WERI-Rb-1 (cell line): Measurements from ENCODE around the gene REST.

ENCODE experiments used
- DNase-seq: peaks from one replicate; pipeline ENCODE4 v3.0.0-alpha.2; 2020
- H3K27ac ChIP-seq: fragments of 250-450 bp; sonication (Bioruptor Pico); 2 replicates; pipeline ENCODE4 v1.5.1; 2020; ENCODE audit warnings: mild to moderate bottlenecking, moderate library complexity
- H3K27me3 ChIP-seq: fragments of 250-450 bp; sonication (Bioruptor Pico); 2 replicates; pipeline ENCODE4 v1.5.1; 2021; ENCODE audit warnings: mild to moderate bottlenecking, low read depth, moderate library complexity; ENCODE audit not compliant: insufficient read depth, severe bottlenecking
- H3K36me3 ChIP-seq: fragments of 250-450 bp; sonication (Bioruptor Pico); 2 replicates; pipeline ENCODE4 v1.5.1; 2020; ENCODE audit warnings: mild to moderate bottlenecking, moderate library complexity
- H3K4me3 ChIP-seq: 2 replicates; pipeline ENCODE4 v1.5.1; 2011; ENCODE audit warnings: low read depth, mild to moderate bottlenecking, control low read depth, low read length
- H3K9me3 ChIP-seq: fragments of 250-450 bp; sonication (Bioruptor Pico); 2 replicates; pipeline ENCODE4 v1.5.1; 2021; ENCODE audit warnings: mild to moderate bottlenecking, moderate library complexity; ENCODE audit not compliant: severe bottlenecking
- TF ChIP-seq, protein P1 (sequence below): IDR thresholded peaks from 2 replicates; pipeline ENCODE4 v1.5.1; 2011; ENCODE audit warnings: low read depth, mild to moderate bottlenecking, control low read depth, inconsistent platforms, low read length

The REST gene

DNA sequence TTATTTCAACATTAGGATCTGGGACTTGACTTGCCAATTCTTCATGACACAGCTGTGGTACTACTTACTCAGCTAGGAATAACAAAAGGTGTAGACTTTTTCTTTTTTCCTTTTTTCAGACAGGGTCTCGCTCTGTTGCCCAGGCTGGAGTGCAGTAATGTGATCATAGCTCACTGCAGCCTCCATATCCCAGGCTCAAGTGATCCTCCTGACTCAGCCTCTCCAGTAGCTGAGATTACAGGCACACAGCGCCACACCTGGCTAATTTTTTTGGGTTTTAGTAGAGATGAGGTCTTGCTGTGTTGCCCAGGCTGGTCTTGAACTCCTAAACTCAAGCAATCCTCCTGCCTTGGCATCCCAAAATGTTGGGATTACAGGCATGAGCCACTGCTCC, 53.4 kb downstream of the REST start:
- TF ChIP-seq, protein P1, sequence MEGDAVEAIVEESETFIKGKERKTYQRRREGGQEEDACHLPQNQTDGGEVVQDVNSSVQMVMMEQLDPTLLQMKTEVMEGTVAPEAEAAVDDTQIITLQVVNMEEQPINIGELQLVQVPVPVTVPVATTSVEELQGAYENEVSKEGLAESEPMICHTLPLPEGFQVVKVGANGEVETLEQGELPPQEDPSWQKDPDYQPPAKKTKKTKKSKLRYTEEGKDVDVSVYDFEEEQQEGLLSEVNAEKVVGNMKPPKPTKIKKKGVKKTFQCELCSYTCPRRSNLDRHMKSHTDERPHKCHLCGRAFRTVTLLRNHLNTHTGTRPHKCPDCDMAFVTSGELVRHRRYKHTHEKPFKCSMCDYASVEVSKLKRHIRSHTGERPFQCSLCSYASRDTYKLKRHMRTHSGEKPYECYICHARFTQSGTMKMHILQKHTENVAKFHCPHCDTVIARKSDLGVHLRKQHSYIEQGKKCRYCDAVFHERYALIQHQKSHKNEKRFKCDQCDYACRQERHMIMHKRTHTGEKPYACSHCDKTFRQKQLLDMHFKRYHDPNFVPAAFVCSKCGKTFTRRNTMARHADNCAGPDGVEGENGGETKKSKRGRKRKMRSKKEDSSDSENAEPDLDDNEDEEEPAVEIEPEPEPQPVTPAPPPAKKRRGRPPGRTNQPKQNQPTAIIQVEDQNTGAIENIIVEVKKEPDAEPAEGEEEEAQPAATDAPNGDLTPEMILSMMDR, result no peak
- H3K36me3 ChIP-seq, result peaks cover 20% of the 10 kb centered on the region
- H3K4me3 ChIP-seq, result no peak overlapping the region
- H3K27ac ChIP-seq, result no peak overlapping the region
- DNase-seq, result no peak
- H3K27me3 ChIP-seq, result no peaks in the 10 kb centered on the region
- H3K9me3 ChIP-seq, result no peaks in the 10 kb centered on the region

DNA sequence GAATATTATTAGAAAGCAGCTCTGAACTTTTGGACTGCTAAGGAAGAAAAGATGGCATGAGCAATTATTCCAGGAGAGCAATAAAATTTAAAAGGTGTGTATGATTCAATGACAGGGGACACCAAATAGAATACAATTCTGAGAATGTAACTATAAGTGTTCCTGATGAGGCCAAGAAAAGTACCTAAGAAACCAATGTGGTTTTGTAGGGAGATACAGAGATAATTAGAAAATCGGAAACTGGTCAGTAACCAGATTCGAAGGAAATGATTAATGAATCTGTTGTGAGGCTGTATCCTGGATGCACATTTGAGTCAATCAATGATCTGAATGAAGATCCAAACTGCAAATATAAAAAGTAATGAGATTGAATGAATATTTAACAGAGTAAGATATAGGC, 63.7 kb downstream of the REST start:
- TF ChIP-seq, protein P1, result no peak
- no peaks in the 10 kb centered on the region for H3K27me3 ChIP-seq
- H3K9me3 ChIP-seq, result no peaks in the 10 kb centered on the region
- H3K4me3 ChIP-seq, result no peak overlapping the region
- no peak overlapping the region for H3K27ac ChIP-seq
- peaks cover 65% of the 10 kb centered on the region for H3K36me3 ChIP-seq
- no peak for DNase-seq

DNA sequence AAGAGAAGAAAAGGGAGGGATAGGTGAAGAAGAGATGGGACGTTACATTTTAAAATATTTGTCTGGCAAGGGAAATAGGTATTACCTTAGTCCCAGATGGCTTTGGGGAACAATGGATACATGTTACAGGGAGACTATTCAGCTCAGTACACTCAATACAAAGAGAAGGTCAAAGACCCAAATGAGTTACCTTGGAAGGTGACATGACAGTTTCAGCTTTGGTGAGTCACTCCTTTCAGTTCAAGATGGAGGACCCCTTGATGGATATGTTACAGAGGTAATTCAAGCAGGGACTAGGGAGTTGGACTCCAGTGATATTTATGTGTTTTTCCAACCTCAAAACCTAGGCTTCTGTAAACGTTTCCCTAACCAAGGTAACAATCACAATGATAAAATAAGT, 64.7 kb downstream of the REST start:
- no peak for DNase-seq
- H3K27me3 ChIP-seq, result no peaks in the 10 kb centered on the region
- TF ChIP-seq, protein P1, result no peak
- H3K36me3 ChIP-seq, result peaks cover 63% of the 10 kb centered on the region
- no peak overlapping the region for H3K27ac ChIP-seq
- H3K9me3 ChIP-seq, result no peaks in the 10 kb centered on the region
- H3K4me3 ChIP-seq, result no peak overlapping the region

DNA sequence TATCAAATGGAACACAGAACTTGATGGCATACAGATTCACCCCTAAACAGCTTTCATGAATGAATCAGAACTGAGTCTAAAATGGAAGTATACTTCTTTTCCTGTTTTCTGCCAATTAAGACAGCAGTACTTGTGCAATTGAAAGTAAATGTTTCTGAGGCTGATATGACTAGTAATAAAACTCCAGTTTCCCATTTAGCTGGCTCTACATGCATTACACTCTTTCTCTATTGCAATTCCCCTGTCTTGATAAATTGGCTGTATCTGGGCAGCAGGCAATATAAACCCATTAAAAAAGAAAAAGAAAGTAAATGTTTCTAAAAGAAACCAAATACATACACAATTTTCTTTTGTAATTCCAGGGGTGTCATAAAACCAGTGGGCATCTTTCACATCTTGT, 65.1 kb downstream of the REST start:
- no peak overlapping the region for H3K27ac ChIP-seq
- peaks cover 63% of the 10 kb centered on the region for H3K36me3 ChIP-seq
- DNase-seq, result no peak
- H3K4me3 ChIP-seq, result no peak overlapping the region
- H3K9me3 ChIP-seq, result no peaks in the 10 kb centered on the region
- no peaks in the 10 kb centered on the region for H3K27me3 ChIP-seq
- TF ChIP-seq, protein P1, result no peak

DNA sequence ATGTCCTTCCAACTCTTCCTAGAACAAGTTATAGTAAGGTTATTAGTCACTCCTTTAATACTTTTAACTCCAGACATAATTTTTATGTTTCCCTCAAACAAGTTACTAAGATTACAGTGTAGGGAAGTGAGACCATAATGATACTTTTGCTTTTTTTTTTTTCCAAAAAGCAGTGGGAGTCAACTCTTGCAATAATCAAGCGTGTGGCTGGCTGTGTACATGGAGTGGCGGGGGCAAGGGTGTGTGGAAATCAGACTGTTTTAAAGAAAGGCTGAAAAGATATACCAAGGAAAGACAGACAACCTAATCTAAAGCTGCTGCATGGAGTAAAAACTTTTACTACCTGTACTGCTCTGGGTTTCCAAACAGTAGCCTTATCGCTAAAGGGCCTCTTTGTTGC, 65.6 kb downstream of the REST start:
- H3K36me3 ChIP-seq, result peaks cover 59% of the 10 kb centered on the region
- no peak overlapping the region for H3K27ac ChIP-seq
- no peak overlapping the region for H3K4me3 ChIP-seq
- TF ChIP-seq, protein P1, result no peak
- no peaks in the 10 kb centered on the region for H3K27me3 ChIP-seq
- no peaks in the 10 kb centered on the region for H3K9me3 ChIP-seq
- DNase-seq, result no peak

DNA sequence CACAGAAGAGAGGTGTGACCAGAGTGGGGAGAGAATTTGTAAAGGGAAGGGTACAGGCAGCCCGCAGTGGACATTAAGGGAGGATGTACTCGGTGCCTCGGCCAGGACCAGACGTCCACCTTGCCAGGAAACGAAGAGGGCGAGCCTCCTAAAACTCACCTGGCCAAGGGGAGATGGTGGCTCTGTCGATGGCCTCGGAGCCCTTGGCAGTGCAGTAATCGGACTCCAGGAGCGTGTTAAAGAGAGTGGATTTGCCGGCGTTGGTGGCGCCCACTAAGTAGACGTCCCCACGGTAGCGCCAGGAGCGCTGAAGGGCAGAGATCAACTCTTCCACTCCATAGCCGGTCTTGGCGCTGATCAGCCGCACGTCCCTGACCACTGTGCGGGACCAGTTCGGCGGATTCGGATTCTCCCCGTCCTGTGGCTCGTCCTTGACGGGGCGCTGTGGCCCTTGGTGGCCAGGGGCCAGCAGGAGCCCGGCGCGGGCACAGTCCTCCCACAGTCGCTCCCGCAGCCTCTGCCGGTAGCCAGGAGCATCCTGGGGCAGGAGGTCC, 68.7 kb downstream of the REST start:
- DNase-seq, result peak; percentile 14
- Histone ChIP-seq H3K27ac (peak overlapping the region; percentile 91; the same call in 1 of the 2 replicates), H3K36me3 (peaks cover 53% of the 10 kb centered on the region), H3K27me3 (no peaks in the 10 kb centered on the region), H3K4me3 (peak overlapping the region; percentile 97), H3K9me3 (no peaks in the 10 kb centered on the region)
- TF ChIP-seq, protein P1, result no peak
